Kidney (tissue), 14 donors: ENCODE results near the gene ZDHHC8. TPM values are rescaled to one million over a fixed set of nuclear protein-coding genes. Genes with fewer than 3 reads are reported as not detected.
A peak's percentile ranks its signal among the peaks of the same experiment; 100 is the strongest.

Source experiments
- DNase-seq, 5 donors: peaks; one replicate each; pipeline ENCODE4 v3.0.0-alpha.2; 2013 to 2020
- FAIRE-seq: peaks from 2 replicates; lab custom pipeline; 2012; peaks lifted over from hg19 to GRCh38; lab: Jason Lieb, UNC
- H3K27ac ChIP-seq, 2 donors: one replicate each; pipeline ENCODE4 v1.7.0; 2013; ENCODE audit warnings: low read depth in 2 of 2, low read length in 2 of 2, inconsistent platforms in 1 of 2
- H3K27me3 ChIP-seq: one replicate; pipeline ENCODE4 v1.7.1; 2013; ENCODE audit warnings: low read length, inconsistent platforms; ENCODE audit not compliant: control insufficient read depth, insufficient read depth
- H3K36me3 ChIP-seq, 3 donors: one replicate each; pipeline versions ENCODE4 v1.7.0 to v1.7.1; 2013; ENCODE audit warnings: low read length in 3 of 3, control low read depth in 1 of 3, inconsistent platforms in 1 of 3; ENCODE audit not compliant: insufficient read depth in 3 of 3, control insufficient read depth in 2 of 3
- H3K4me1 ChIP-seq, 3 donors: one replicate each; pipeline versions ENCODE4 v1.7.0 to v1.7.1; 2013; ENCODE audit warnings: low read length in 3 of 3, inconsistent platforms in 1 of 3, low read depth in 1 of 3; ENCODE audit not compliant: control insufficient read depth in 2 of 3, insufficient read depth in 2 of 3
- H3K4me3 ChIP-seq, 3 donors: one replicate each; pipeline versions ENCODE4 v1.7.0 to v1.8.1; 2013; ENCODE audit warnings: low read length in 3 of 3, control low read depth in 1 of 3, inconsistent platforms in 1 of 3
- H3K9ac ChIP-seq, 3 donors: one replicate each; pipeline versions ENCODE4 v1.7.0 to v1.7.1; 2013; ENCODE audit warnings: low read length in 3 of 3, control low read depth in 1 of 3, inconsistent platforms in 1 of 3
- H3K9me3 ChIP-seq, 3 donors: one replicate each; pipeline versions ENCODE4 v1.7.0 to v1.7.1; 2013; ENCODE audit warnings: low read length in 3 of 3, control low read depth in 1 of 3, inconsistent platforms in 1 of 3; ENCODE audit not compliant: control insufficient read depth in 2 of 3, insufficient read depth in 1 of 3
- CTCF ChIP-seq: IDR thresholded peaks from 3 replicates; pipeline ENCODE4 v1.5.1; 2012; ENCODE audit warnings: mild to moderate bottlenecking, moderate library complexity, borderline replicate concordance; ENCODE audit not compliant: insufficient read depth; ENCODE audit errors: extremely low read depth
- intact Hi-C: fragments of 100-400 bp; cut with DNase I; formaldehyde crosslinking; loops from one replicate; pipeline ENCODE4 v1.11.1; 2022
- polyA plus RNA-seq: library from polyadenylated mRNA; stranded (reverse); fragments of 350-450 nt; fragmentation: Illumina TruSeq; extraction: RNeasy Lipid Tissue Mini Kit (QIAGEN cat#74804); gene quantifications from one replicate; pipeline ENCODE4 v1.2.3, GENCODE V29; 2014; ENCODE audit warnings: low read depth, low replicate concordance; ENCODE audit not compliant: insufficient read depth
- total RNA-seq: library from RNA; stranded (reverse); fragmentation: NEBNext Ultra II Directional; extraction: Animal tissue kit (Norgen Biotek cat#: 25700); gene quantifications from one replicate; pipeline ENCODE4 v1.2.1, GENCODE V29; 2021
- donor health status: control.
- donor health status: control.
- donor health status: control.
- donor health status: control.
- donor health status: control.
- donor health status: DM: yes; HTN: yes; CAD: no.
- donor health status: Normal renal cell carcinoma (clear cell type).

The ZDHHC8 gene
- total and polyA plus RNA-seq, 2 donors from 2014 or later = 18.8 to 57.1 TPM

GRCh38 chr22:20108757-20109230 is 22.8 kb upstream of the ZDHHC8 start:
- no peak for FAIRE-seq
- H3K4me3 ChIP-seq = no peak overlapping the region
- DNase-seq = no peak
- no peaks in the 10 kb centered on the region for H3K9me3 ChIP-seq
- peaks cover under 1 to 58% (median 41%) of the 10 kb centered on the region in 3 donors for H3K36me3 ChIP-seq
- no peak for TF ChIP-seq CTCF
- H3K27me3 ChIP-seq = no peaks in the 10 kb centered on the region
- intact Hi-C loops = no loop called here
- H3K27ac ChIP-seq = no peak overlapping the region
- H3K4me1 ChIP-seq = peaks cover 0 to 7% (median 0%) of the 10 kb centered on the region in 3 donors
- H3K9ac ChIP-seq = no peak overlapping the region

- H3K9me3 ChIP-seq = no peaks in the 10 kb centered on the region
- DNase-seq (peak in 1 of 5 donors; percentile 76), FAIRE-seq (no peak)
- no peak for TF ChIP-seq CTCF
- H3K9ac ChIP-seq = no peak overlapping the region
- peaks cover 0 to 7% (median 3%) of the 10 kb centered on the region in 3 donors for H3K4me1 ChIP-seq
- H3K27me3 ChIP-seq = no peaks in the 10 kb centered on the region
- H3K36me3 ChIP-seq = peaks cover 0 to 55% (median 41%) of the 10 kb centered on the region in 3 donors
- no peak overlapping the region for H3K4me3 ChIP-seq
- intact Hi-C loops = loop anchor here (10.0 kb wide), 1 partner anchor 85 kb away; the partner anchor contains the start of gene TANGO2
- no peak overlapping the region for H3K27ac ChIP-seq
Measured at GRCh38 chr22:20109411-20110358, 21.9 kb upstream of the ZDHHC8 start.

- TF ChIP-seq CTCF = no peak
- intact Hi-C loops = loop anchor here (10.0 kb wide), 1 partner anchor 86 kb away; the partner anchor contains the start of gene TANGO2
- FAIRE-seq (no peak), DNase-seq (peak in 1 of 5 donors; percentile 62)
- peaks cover 0 to 3% (median under 1%) of the 10 kb centered on the region in 3 donors for H3K4me1 ChIP-seq
- no peaks in the 10 kb centered on the region for H3K27me3 ChIP-seq
- peaks cover 0 to 52% (median 33%) of the 10 kb centered on the region in 3 donors for H3K36me3 ChIP-seq
- H3K27ac ChIP-seq = no peak overlapping the region
- no peak overlapping the region for H3K4me3 ChIP-seq
- H3K9ac ChIP-seq = no peak overlapping the region
- no peaks in the 10 kb centered on the region for H3K9me3 ChIP-seq
Measured at GRCh38 chr22:20110359-20110985, 21.1 kb upstream of the ZDHHC8 start.
